Tibial artery (tissue), 4 donors: ENCODE measurements around the gene OSBPL8.

Experiments
- DNase-seq, 2 donors: peaks; one replicate each; pipeline ENCODE4 v3.0.0-alpha.2; 2019
- H3K27ac ChIP-seq, 2 donors: fragments of 200-600 bp; sonication (generic) in 1 of 2; 1 replicate in 1 of 2; 2 replicates in 1 of 2; pipeline ENCODE4 v1.5.1; 2018 to 2019; ENCODE audit warnings: mild to moderate bottlenecking in 1 of 2
- H3K27me3 ChIP-seq, 2 donors: fragments of 200-600 bp; sonication (generic) in 1 of 2; one replicate each; pipeline versions ENCODE4 v1.5.1 to v1.6.0; 2016 to 2019
- H3K36me3 ChIP-seq, 3 donors: fragments of 200-600 bp; sonication (generic) in 2 of 3; one replicate each; pipeline ENCODE4 v1.5.1; 2016 to 2019; ENCODE audit warnings: mild to moderate bottlenecking in 2 of 3
- H3K4me1 ChIP-seq, 4 donors: fragments of 200-600 bp; sonication (generic) in 2 of 4; 1 replicate in 3 of 4; 2 replicates in 1 of 4; pipeline ENCODE4 v1.5.1; 2016 to 2019
- H3K4me3 ChIP-seq, 2 donors: fragments of 200-600 bp; sonication (generic) in 1 of 2; 1 replicate in 1 of 2; 2 replicates in 1 of 2; pipeline ENCODE4 v1.5.1; 2018 to 2019; ENCODE audit warnings: mild to moderate bottlenecking in 2 of 2
- H3K9me3 ChIP-seq, 3 donors: fragments of 200-600 bp; sonication (generic) in 1 of 3; one replicate each; pipeline ENCODE4 v1.5.1; 2016 to 2019
- CTCF ChIP-seq, 2 experiments: fragments of 200-600 bp in 1 of 2; fragments of 450-650 bp in 1 of 2; IDR thresholded peaks; one replicate each; pipeline ENCODE4 v1.5.1; 2017 to 2019; ENCODE audit warnings: antibody characterized with exemption in 2 of 2, mild to moderate bottlenecking in 1 of 2, moderate library complexity in 1 of 2
- intact Hi-C: fragments of 100-400 bp; cut with DNase I; formaldehyde crosslinking; loops from one replicate; pipeline ENCODE4 v1.15.0; 2023; ENCODE audit warnings: low total_unique reads

The OSBPL8 gene

GRCh38 chr12:76421046-76421445 lies 138.5 kb downstream of the OSBPL8 start:
- Histone ChIP-seq H3K36me3 (no peaks in the 10 kb centered on the region), H3K27me3 (no peaks in the 10 kb centered on the region), H3K4me3 (no peak overlapping the region), H3K27ac (no peak overlapping the region), H3K9me3 (peaks cover 0 to 21% (median 17%) of the 10 kb centered on the region in 3 donors), H3K4me1 (no peaks in the 10 kb centered on the region)
- no peak for TF ChIP-seq CTCF (IDR thresholded peaks at IDR 0.05)
- intact Hi-C loops = no loop called here
- DNase-seq = no peak

GRCh38 chr12:76420222-76420621 lies 139.3 kb downstream of the OSBPL8 start:
- Histone ChIP-seq H3K9me3 (peaks cover 0 to 12% (median 11%) of the 10 kb centered on the region in 3 donors), H3K36me3 (no peaks in the 10 kb centered on the region), H3K27ac (no peak overlapping the region), H3K4me3 (no peak overlapping the region), H3K27me3 (no peaks in the 10 kb centered on the region), H3K4me1 (no peaks in the 10 kb centered on the region)
- intact Hi-C loops = no loop called here
- no peak for TF ChIP-seq CTCF (IDR thresholded peaks at IDR 0.05)
- DNase-seq = no peak

- no peak for DNase-seq
- Histone ChIP-seq H3K9me3 (no peaks in the 10 kb centered on the region), H3K27ac (no peak overlapping the region), H3K4me3 (no peak overlapping the region), H3K27me3 (no peaks in the 10 kb centered on the region), H3K36me3 (no peaks in the 10 kb centered on the region), H3K4me1 (no peaks in the 10 kb centered on the region)
- intact Hi-C loops = no loop called here
- no peak for TF ChIP-seq CTCF (IDR thresholded peaks at IDR 0.05)
These were observed 142.5 kb downstream of the OSBPL8 start for GRCh38 chr12:76417116-76417515.

- Histone ChIP-seq H3K36me3 (no peaks in the 10 kb centered on the region), H3K27me3 (no peaks in the 10 kb centered on the region), H3K4me1 (peaks cover 0 to 10% (median 3%) of the 10 kb centered on the region in 4 donors), H3K9me3 (no peaks in the 10 kb centered on the region), H3K27ac (no peak overlapping the region), H3K4me3 (no peak overlapping the region)
- DNase-seq = no peak
- TF ChIP-seq CTCF (IDR thresholded peaks at IDR 0.05) = no peak
- intact Hi-C loops = no loop called here
These were observed 146.4 kb downstream of the OSBPL8 start for GRCh38 chr12:76413121-76413520.

GRCh38 chr12:76410781-76411180 lies 148.8 kb downstream of the OSBPL8 start:
- Histone ChIP-seq H3K4me3 (no peak overlapping the region), H3K27ac (no peak overlapping the region), H3K9me3 (no peaks in the 10 kb centered on the region), H3K4me1 (peaks cover 0 to 10% (median 3%) of the 10 kb centered on the region in 4 donors), H3K36me3 (no peaks in the 10 kb centered on the region), H3K27me3 (no peaks in the 10 kb centered on the region)
- no peak for DNase-seq
- intact Hi-C loops = no loop called here
- no peak for TF ChIP-seq CTCF (IDR thresholded peaks at IDR 0.05)

GRCh38 chr12:76410371-76410770 lies 149.2 kb downstream of the OSBPL8 start:
- H3K36me3 ChIP-seq = no peaks in the 10 kb centered on the region
- no peak overlapping the region for H3K27ac ChIP-seq
- no peaks in the 10 kb centered on the region for H3K27me3 ChIP-seq
- no peak overlapping the region for H3K4me3 ChIP-seq
- intact Hi-C loops = no loop called here
- H3K4me1 ChIP-seq = peaks cover 0 to 10% (median 3%) of the 10 kb centered on the region in 4 donors
- TF ChIP-seq CTCF (IDR thresholded peaks at IDR 0.05) = no peak
- no peak for DNase-seq
- no peaks in the 10 kb centered on the region for H3K9me3 ChIP-seq
